GM19035 (cell line): ENCODE results near the gene PRKAR2A.
"Not testable (repeated sequence)": the region's sequence is repeated elsewhere in the genome, so short reads cannot be mapped to it uniquely, and the experiment has no call there.

Experiments used
- ATAC-seq: cut with Tn5 transposase; IDR thresholded peaks from one replicate; pipeline ENCODE4 v1.9.1; 2021; ENCODE audit not compliant: unreplicated experiment

PRKAR2A gene

DNA sequence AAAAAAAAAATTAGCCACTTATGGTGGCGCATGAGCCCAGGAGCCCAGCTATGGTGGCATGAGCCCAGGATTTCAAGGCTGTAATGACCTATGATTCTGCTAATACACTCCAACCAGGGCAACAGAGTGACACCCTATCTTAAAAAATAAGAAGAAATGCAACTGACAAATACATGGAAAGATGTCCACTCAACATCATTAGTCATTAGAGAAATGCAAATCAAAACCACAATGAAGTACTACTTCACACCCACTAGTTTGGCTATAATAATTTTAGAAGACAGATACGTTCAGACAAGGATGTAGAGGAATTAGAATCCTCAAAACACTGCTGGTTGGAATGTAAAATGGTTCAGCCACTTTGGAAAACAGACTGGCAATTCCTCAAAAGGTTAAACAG, 10.5 kb downstream of the PRKAR2A start:
- no peak for ATAC-seq

DNA sequence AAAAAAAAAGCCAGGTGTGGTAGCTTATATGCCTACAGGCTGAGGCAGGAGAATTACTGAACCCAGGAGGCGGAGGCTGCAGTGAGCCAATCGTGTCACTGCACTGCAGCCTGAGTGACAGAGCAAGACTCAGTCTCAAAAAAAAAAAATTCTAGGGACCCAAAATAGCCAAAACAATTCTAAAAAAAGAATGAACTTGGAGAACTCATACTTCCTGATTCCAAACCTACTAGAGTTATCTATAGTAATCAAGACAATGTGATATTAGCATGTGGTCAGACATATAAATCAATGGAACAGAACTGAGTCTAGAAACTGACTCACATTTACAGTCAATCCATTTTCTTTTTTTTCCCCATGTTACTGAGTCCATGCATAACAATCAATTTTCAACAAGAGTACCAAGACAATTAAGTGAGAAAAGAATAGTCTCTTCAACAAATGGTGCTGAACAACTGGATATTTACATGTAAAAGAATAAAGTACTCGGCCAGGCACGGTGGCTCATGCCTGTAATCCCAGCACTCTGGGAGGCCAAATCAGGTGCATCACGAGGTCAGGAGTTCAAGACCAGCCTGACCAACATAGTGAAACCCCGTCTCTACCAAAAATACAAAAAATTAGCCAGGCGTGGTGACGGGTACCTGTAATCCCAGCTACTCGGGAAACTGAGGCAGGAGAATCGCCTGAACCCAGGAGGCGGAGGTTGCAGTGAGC, 11.9 kb downstream of the PRKAR2A start:
- no peak for ATAC-seq

DNA sequence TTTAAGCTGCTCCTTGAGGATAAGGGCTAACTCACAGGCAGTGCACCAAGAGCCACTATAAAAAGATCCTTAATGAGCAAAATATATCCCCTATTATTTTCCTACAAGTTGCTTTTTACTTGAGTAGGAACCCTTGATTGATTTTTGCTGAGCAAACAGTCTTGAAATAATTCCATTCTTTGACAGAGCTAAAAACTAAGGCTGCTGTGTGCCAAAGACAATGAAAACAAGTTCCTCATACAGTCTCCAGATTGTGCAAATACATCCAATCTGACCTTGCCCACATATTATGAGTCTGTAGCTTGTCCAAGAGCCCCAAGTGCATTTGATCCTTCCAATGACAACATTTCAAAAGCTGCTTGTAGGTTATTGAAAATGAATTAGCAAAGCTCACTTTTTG, 15.0 kb downstream of the PRKAR2A start:
- no peak for ATAC-seq

DNA sequence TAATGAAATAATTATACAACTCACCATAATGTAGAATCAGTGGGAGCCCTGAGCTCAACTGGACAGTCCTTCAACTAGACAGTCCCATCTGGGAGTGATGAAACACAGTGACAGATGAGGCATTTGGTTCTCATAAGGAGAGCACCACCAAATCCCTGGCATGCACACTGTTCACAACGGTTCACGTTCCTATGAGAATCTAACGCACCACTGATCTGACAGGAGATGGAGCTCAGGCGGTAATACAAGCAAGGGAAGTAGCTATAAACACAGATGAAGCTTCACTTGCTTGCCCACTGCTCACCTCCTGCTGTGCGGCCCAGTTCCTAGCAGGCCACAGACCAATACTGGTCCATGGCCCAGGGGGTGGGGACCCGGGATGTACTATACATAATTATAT, 17.0 kb downstream of the PRKAR2A start:
- ATAC-seq, result no peak

DNA sequence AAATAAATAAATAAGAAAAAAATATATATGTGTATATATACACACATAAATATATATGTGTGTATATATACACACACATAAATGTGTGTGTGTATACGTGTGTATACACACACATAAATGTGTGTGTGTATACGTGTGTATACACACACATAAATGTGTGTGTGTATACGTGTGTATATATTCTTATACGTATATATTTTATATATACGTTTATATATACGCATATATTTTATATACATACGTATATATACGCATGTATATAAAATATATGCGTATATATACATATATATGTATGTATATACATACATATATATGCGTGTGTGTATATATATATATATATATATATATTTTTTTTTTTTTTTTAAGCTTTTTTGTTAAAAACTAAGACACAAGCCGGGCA, 18.1 kb downstream of the PRKAR2A start:
- ATAC-seq, result not testable (repeated sequence)

DNA sequence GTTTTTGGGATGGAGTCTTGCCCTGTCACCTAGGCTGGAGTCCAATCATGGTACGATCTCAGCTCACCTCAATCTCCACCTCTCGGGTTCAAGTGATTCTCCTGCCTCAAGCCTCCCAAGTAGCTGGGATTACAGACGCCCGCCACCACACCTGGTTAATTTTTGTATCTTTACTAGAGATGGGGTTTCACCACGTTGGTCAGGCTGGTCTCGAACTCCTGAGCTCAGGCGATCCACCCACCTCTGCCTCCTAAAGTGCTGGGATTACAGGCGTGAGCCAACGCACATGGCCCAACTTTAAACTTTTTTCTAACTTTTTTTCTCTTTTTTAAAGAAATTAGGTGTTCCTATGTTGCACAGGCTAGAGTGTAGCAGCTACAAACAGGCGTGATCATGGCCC, 19.8 kb downstream of the PRKAR2A start:
- ATAC-seq, result not testable (repeated sequence)

DNA sequence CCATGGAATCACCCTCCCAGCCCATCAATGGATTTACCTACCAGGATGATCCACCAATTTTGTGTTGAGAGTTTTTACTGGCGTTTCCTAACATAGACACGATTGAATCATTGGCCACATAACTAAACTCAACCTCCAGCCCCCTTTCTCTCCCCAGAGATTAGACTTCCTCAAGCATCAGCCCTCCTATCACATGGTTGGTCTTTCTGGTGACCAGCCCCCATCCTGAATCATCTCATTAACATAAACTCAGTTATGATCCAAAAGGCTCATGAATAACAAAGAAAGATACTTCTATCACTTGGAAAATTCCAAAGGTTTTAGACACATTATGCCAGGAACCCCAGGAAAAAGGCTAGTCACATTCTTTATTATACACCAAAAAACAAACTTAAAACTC, 21.2 kb downstream of the PRKAR2A start:
- ATAC-seq, result no peak

DNA sequence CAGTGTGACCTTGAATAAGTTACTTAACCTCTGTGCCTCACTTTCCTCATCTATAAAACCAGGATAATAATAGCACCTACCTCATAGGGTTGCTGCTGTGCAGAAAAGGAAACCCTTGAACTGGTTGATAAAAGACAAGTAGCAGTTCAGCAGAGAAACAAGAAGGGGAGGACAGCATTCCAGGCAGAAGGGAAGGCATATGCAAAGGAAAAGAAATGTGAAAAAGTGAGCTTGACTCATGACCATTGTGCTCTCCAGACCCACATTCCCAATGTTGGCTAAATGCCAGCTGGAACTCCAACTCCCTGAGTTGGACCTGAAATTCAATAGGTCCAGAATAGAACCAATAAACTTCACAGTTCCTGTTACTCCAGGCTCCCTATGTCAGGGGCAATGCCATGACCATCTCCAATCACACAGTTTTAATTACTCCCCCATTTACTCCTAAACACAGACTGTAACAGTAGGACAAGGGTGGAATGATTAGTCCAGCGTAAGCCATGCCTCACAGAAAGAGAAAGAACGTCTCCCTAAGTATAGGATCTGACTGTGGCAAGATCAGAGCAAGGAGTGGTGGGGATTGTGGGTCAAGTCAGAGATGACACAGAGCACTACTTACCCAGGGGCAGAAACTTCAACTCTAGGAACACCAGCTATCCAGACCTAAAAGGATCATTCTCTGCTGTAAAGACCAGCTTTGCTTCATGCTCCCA, 26.9 kb downstream of the PRKAR2A start:
- ATAC-seq, result no peak

DNA sequence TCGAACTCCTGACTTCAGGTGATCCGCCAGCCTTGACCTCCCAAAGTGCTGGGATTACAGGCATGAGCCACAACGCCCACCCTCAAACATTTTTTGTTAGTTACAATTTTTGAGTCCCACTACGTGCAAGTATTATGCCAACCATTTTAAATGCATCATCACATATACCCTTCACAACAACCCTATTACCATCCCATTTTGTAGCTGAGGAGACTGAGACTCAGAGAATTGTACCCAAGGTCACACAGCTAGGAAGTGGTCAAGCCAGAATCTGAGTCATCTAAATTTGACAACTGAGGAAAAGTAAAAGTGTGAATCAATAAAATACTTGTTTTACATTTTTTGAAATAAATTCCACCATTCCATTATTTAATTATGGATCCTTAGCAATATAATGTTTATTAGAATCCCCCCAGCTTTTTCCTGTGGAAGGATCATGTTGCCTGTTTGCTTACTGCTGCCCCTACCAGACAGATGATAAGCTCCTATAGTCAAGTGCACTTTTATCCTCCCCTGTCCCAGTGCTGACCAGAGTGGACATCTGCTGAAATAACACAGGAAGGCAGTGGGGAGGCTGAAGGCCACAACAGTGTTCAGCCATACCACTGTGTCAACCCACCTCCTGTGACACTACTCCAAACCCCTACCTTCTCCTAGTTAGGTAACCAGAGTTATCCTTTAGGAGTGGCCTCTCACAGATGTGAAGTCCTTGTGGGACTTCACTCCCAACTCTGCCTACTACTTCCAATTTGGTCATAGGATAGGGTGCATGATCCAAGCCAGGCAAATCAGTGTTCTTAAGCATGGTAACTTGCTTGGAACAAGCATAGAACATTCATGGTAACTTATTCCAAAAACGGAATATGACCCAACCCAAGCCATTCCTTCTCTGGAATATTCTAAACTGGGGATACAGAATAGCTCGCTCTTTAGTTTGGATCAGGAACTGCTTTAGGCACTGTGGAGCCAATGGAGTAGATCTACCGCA, 28.1 kb downstream of the PRKAR2A start:
- ATAC-seq, result no peak

DNA sequence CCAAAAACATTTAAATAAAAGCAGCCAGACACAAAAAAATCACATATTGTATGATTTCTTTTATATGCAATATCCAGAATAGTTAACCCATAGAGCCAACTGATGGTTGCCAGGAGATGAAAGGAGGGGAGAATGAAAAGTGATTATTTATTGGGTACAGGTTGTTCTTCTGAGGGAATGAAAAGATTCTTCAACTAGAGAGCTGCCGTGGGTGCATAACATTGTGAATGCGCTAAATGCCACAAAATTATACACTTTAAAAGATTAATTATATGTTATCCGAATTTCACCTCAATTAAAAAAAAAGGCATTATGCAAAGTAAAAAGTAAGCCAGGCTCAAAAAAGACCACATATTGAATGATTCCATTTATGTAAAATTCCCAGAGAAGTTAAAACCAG, 36.1 kb downstream of the PRKAR2A start:
- ATAC-seq, result no peak

DNA sequence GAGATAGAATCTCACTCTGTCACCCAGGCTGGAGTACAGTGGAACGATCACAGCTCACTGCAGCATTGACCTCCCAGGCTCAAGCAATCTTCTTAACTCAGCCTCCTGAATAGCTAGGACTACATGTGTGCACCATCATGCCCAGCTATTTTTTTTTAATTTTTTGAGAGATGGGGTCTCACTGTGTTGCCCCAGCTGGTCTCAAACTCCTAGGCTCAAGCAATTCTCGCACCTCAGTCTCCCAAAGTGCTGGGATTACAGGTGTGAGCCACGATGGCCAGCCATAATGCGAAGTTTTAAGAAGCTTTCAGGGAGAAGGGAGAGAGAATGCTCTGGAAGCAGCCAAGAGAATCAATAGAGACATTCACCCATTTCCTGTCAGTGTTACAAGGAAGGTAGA, 42.7 kb downstream of the PRKAR2A start:
- ATAC-seq, result no peak

DNA sequence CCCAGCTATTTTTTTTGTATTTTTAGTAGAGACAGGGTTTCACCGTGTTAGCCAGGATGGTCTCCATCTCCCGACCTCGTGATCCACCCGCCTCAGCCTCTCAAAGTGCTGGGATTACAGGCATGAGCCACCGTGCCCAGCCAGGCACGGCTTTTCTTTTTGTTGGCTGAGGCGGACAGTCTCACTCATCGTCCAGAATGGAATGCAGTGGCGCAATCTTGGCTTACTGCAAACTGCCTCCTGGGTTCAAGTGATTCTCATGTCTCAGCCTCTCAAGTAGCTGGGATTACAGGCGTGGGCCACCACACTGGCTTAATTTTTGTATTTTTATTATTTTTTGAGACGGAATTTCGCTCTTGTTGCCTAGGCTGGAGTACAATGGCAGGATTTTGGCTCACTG, 46.8 kb downstream of the PRKAR2A start:
- not testable (repeated sequence) for ATAC-seq

DNA sequence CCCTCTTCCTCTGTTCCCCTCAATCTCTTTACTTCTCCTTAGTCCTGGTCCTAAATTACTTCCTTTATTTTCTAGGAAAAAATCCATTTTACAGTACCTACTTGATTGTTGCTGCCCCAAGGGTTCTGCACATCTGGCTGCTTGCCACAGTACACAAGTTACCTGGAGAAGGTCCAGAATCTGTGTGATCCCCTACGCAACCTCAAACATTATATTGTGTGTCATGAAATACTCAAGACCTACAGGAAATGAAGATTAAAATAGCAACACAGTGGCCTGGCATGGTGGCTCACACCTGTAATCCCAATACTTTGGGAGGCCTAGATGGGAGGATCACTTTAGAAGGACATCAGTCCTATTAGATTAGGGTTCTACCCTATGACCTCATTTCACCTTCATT, 48.7 kb downstream of the PRKAR2A start:
- no peak for ATAC-seq

DNA sequence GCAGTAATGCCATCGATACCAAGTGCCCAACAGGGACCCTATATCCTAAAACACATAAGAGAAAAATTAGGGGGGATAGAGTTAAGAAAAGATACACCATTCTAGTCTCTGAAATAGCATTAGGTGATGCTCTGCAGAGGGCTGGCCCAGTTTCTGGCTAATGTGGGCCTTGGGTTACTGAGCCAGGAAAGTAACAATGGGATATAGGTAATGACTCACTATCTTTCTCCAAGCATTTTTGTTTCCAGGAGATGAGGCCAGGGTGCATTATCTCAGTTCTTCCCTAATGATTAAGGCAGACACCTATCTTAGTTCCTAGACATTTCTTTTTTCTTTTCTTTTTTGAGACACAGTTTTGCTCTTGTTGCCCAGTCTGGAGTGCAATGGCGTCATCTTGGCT, 50.0 kb downstream of the PRKAR2A start:
- ATAC-seq, result no peak

DNA sequence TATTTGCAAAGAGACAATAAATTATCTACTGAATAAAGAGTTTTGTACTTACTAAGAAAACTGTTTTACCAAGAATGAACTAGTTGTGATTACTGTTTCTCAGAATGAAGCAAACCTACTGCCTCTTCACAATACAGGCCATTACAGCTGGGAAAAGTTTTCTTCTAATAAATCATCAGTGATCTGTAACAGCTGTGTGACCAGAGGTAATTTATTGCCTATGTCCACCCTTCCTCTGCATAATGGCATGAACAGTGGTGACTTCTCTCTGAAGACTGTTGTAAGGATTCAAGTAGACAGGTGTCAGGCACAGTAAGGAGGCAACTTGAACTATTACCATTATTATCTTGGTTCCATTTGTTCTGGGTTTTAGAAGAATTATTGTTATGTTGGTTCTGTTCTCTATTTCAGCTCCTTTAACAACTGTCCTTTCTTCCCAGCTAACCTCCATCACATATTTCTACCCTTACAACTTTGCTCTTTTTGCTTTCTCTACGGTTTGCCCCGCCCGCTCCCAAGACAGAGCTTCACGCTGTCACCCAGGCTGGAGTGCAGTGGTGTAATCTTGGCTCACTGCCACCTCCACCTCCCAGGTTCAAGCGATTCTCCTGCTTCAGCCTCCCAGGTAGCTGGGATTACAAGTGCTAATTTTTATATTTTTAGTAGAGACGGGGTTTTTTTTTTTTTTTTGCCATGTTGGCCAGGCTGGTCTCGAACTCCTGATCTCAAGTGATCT, 51.5 kb downstream of the PRKAR2A start:
- no peak for ATAC-seq

DNA sequence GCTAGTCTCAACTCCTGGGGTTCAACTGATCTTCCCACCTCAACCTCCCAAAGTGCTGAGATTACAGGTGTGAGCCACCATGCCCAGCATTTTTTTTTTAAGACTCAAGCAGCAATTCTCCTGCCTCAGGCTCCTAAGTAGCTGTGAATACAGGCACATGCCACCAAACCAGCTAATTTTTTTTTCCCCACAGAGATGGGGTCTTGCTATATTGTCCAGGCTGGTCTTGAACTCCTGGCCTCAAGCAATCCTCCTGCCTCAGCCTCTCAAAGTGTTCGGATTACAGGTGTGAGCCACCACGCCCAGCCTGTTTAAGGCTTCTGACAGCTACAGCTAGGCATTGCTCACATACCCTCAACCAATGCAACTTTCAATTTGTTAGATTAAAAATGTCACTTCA, 54.2 kb downstream of the PRKAR2A start:
- ATAC-seq, result not testable (repeated sequence)

DNA sequence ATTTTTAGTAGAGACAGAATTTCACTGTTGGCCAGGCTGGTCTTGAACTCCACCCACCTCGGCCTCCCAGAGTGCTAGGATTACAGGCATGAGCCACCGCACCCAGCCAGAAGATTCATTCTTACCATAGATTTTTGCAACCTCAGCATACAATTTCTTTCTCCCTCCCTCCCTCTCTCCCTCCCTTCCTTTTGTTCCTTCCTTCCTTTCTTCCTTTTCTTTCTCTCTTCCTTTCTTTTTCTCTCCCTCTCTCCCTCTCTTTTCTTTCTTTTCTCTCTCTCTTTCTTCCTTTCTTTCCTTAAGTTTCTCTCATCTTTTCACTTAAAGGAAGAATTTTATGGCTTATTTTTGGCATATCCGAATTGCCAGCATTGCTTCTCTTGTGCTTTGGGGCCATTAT, 58.0 kb downstream of the PRKAR2A start:
- no peak for ATAC-seq

DNA sequence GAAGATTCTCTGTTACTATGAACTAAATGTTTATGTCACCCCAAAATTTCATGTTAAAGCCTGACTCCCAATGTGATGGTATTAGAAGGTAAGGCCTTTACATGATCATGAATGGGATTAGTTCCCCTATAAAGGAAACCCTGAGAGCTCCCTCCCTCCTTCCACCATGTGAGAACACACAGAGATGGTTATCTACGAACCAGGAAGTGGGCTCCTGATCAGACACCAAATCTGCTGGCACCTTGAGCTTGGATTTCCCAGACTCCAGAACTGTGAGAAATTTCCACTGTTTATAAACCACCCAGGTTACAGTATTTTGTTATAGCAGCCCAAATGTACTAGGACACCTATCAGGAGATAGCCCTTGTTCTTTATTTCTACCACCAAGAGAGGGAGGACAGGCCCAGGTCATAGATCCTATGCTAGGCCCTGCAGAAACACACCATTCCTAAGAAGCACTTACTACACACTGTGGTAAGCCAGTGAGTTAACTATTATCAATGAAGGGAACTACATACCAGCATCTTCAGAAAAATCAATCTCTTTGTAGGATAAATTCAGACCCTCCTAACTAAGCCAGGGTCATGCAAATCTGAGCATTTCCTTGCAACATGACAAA, 59.0 kb downstream of the PRKAR2A start:
- no peak for ATAC-seq

DNA sequence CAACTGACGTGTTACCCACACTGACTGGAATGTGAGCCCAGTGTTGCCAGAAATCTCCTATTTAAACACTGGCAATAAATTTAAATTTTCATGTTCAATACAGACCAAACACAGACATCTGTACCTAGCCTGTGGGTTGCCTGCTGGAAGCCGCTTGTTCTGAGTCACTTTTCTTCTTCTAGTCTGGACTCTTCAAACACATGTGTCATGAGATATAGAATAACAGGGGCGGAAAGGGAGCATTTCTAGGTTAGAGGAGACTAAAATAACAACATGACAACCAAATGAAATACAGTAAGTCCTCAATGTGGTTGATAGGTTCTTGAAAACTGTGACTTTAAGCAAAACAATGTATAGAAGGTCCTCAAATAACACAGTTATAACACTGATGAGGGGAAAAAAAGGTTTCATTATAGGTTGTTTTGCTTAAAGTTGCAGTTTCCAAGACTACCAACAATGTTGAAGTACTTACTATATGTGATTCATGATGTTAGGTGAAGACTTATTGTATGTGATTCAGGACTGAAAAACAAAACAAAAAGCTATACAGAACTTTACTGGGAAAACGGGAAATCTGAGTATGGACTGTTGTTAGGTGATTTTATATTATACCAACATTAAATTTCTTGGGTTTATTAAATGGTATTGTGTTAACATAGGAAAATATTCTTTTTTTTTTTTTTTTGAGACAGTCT, 63.1 kb downstream of the PRKAR2A start:
- ATAC-seq, result no peak

DNA sequence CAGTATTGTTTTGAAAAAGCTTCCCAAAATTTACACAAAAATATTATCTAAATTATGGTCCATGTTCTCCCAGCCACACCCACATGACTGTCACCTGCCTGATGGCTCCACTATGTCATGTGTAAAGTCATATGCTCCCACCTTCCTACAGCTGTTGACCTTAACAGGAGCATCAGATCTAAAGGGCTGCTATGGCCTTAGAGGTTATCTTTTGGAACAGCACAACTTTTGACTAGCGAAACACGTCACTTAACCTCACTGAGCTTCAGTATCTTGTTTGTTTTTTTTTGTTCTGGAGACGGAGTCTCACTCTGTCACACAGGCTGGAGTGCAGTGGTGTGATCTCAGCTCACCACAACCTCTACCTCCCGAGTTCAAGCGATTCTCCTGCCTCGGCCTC, 64.4 kb downstream of the PRKAR2A start:
- no peak for ATAC-seq
